ENCODE results near the gene TTLL11.

DNA sequence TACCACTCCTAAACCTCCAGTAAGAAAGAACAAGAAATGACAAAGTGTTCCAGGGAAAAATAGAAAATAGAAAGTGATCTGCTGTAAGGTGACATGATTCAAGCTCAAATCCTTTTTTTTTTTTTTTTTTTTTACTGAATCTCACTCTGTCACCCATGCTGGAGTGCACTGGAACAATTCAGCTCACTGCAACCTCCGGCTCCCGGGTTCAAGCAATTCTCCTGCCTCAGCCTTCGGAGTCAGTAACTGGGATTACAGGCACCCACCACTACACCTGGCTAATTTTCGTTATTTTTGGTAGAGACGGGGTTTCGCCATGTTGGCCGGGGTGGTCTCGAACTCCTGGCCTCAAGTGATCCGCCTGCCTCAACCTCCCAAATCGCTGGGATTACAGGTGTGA, 35.9 kb downstream of the TTLL11 start:
- TF ChIP-seq, protein P1, sequence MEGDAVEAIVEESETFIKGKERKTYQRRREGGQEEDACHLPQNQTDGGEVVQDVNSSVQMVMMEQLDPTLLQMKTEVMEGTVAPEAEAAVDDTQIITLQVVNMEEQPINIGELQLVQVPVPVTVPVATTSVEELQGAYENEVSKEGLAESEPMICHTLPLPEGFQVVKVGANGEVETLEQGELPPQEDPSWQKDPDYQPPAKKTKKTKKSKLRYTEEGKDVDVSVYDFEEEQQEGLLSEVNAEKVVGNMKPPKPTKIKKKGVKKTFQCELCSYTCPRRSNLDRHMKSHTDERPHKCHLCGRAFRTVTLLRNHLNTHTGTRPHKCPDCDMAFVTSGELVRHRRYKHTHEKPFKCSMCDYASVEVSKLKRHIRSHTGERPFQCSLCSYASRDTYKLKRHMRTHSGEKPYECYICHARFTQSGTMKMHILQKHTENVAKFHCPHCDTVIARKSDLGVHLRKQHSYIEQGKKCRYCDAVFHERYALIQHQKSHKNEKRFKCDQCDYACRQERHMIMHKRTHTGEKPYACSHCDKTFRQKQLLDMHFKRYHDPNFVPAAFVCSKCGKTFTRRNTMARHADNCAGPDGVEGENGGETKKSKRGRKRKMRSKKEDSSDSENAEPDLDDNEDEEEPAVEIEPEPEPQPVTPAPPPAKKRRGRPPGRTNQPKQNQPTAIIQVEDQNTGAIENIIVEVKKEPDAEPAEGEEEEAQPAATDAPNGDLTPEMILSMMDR (conservative IDR thresholded peaks at IDR 0.05; ENCODE audit: low read depth, low read length), result no peak
- TF ChIP-seq EZH2 (IDR thresholded peaks at IDR 0.05; ENCODE audit: low read length, unreplicated experiment) (no peak), EZH2phosphoT487 (IDR thresholded peaks at IDR 0.05; ENCODE audit: borderline replicate concordance, low read length) (no peak)
